GM23248 (cell line): ENCODE measurements around the gene KCNJ18.
"Not testable (repeated sequence)": the region's sequence is repeated elsewhere in the genome, so short reads cannot be mapped to it uniquely, and the experiment has no call there.

Source experiments
- EZH2 ChIP-seq: fragments of 200-600 bp; sonication (generic); IDR thresholded peaks from 2 replicates; pipeline ENCODE4 v1.6.1; 2018; ENCODE audit warnings: antibody characterized with exemption, mild to moderate bottlenecking; ENCODE audit not compliant: insufficient read depth, poor library complexity, severe bottlenecking
- EZH2phosphoT487 ChIP-seq: fragments of 200-600 bp; sonication (generic); IDR thresholded peaks from 2 replicates; pipeline ENCODE4 v1.6.1; 2018; ENCODE audit warnings: antibody characterized with exemption, moderate library complexity, mild to moderate bottlenecking, low read depth; ENCODE audit not compliant: insufficient read depth

- TF ChIP-seq EZH2, EZH2phosphoT487: not testable (repeated sequence)
Observed at GRCh38 chr17:21741520-21741919, 49.2 kb downstream of the KCNJ18 start.
